ENCODE results near the gene LRRFIP2.
A peak's percentile ranks its signal among the peaks of the same experiment; 100 is the strongest.
"Not testable (repeated sequence)": the region's sequence is repeated elsewhere in the genome, so short reads cannot be mapped to it uniquely, and the experiment has no call there.

LRRFIP2 gene

GRCh38 chr3:37082317-37082716, 92.1 kb downstream of the LRRFIP2 start:
- DNase-seq (ENCODE audit: insufficient read length, low spot score) (no peak), FAIRE-seq (no peak)

- no peak for FAIRE-seq
- no peak for DNase-seq (ENCODE audit: insufficient read length, low spot score)
These were observed 98.4 kb downstream of the LRRFIP2 start for GRCh38 chr3:37075955-37076354.

GRCh38 chr3:37074178-37074577, 100.2 kb downstream of the LRRFIP2 start:
- DNase-seq (ENCODE audit: insufficient read length, low spot score): no peak
- FAIRE-seq: no peak

- FAIRE-seq: peak; percentile 56
- no peak for DNase-seq (ENCODE audit: insufficient read length, low spot score)
These were observed 101.5 kb downstream of the LRRFIP2 start for GRCh38 chr3:37072892-37073291.

- DNase-seq (ENCODE audit: insufficient read length, low spot score) (no peak), FAIRE-seq (no peak)
These were observed 102.5 kb downstream of the LRRFIP2 start for GRCh38 chr3:37071921-37072320.

GRCh38 chr3:37068031-37068430, 106.4 kb downstream of the LRRFIP2 start:
- DNase-seq (ENCODE audit: insufficient read length, low spot score): no peak
- FAIRE-seq: peak; percentile 37

GRCh38 chr3:37067577-37067976, 106.8 kb downstream of the LRRFIP2 start:
- FAIRE-seq (no peak), DNase-seq (ENCODE audit: insufficient read length, low spot score) (no peak)

GRCh38 chr3:37064747-37065146, 109.6 kb downstream of the LRRFIP2 start:
- DNase-seq (ENCODE audit: insufficient read length, low spot score): no peak
- no peak for FAIRE-seq

- DNase-seq (ENCODE audit: insufficient read length, low spot score): no peak
- FAIRE-seq: no peak
These were observed 116.3 kb downstream of the LRRFIP2 start for GRCh38 chr3:37058117-37058516.

- FAIRE-seq: no peak
- DNase-seq (ENCODE audit: insufficient read length, low spot score): no peak
These were observed 117.6 kb downstream of the LRRFIP2 start for GRCh38 chr3:37056826-37057225.

GRCh38 chr3:37055077-37055476, 119.3 kb downstream of the LRRFIP2 start:
- FAIRE-seq; DNase-seq (ENCODE audit: insufficient read length, low spot score): not testable (repeated sequence)

GRCh38 chr3:37054370-37054769, 120.0 kb downstream of the LRRFIP2 start:
- DNase-seq (ENCODE audit: insufficient read length, low spot score) (peak; percentile 4), FAIRE-seq (no peak)

GRCh38 chr3:37053753-37054152, 120.6 kb downstream of the LRRFIP2 start:
- no peak for DNase-seq (ENCODE audit: insufficient read length, low spot score)
- no peak for FAIRE-seq

- no peak for DNase-seq (ENCODE audit: insufficient read length, low spot score)
- no peak for FAIRE-seq
These were observed 121.0 kb downstream of the LRRFIP2 start for GRCh38 chr3:37053337-37053736.

- DNase-seq (ENCODE audit: insufficient read length, low spot score) (no peak), FAIRE-seq (no peak)
These were observed 121.5 kb downstream of the LRRFIP2 start for GRCh38 chr3:37052860-37053259.

- DNase-seq (ENCODE audit: insufficient read length, low spot score): no peak
- FAIRE-seq: no peak
These were observed 124.1 kb downstream of the LRRFIP2 start for GRCh38 chr3:37050282-37050681.

- not testable (repeated sequence) for DNase-seq (ENCODE audit: insufficient read length, low spot score); FAIRE-seq
These were observed 131.7 kb downstream of the LRRFIP2 start for GRCh38 chr3:37042712-37043111.

- no peak for FAIRE-seq
- no peak for DNase-seq (ENCODE audit: insufficient read length, low spot score)
These were observed 132.7 kb downstream of the LRRFIP2 start for GRCh38 chr3:37041546-37042195.

- no peak for DNase-seq (ENCODE audit: insufficient read length, low spot score)
- no peak for FAIRE-seq
These were observed 134.2 kb downstream of the LRRFIP2 start for GRCh38 chr3:37040231-37040630.

GRCh38 chr3:37039161-37039846, 135.1 kb downstream of the LRRFIP2 start:
- no peak for DNase-seq (ENCODE audit: insufficient read length, low spot score)
- FAIRE-seq: no peak

- FAIRE-seq: no peak
- DNase-seq (ENCODE audit: insufficient read length, low spot score): no peak
These were observed 137.0 kb downstream of the LRRFIP2 start for GRCh38 chr3:37037352-37037751.

GRCh38 chr3:37032961-37033360, 141.4 kb downstream of the LRRFIP2 start:
- FAIRE-seq (no peak), DNase-seq (ENCODE audit: insufficient read length, low spot score) (no peak)

Data from GM19239 (cell line).